A673 (cell line): ENCODE data around the gene FGF12.

Experiments used
- EZH2 ChIP-seq: fragments of 200-600 bp; sonication (generic); IDR thresholded peaks from 2 replicates; pipeline ENCODE4 v1.6.1; 2017; ENCODE audit warnings: borderline replicate concordance, low read depth, mild to moderate bottlenecking, mixed read lengths, antibody characterized with exemption, low read length; ENCODE audit not compliant: poor library complexity, severe bottlenecking
- TF ChIP-seq, protein P1 (sequence below): fragments of 300-800, 200-600 bp; sonication (generic); conservative IDR thresholded peaks from 2 replicates; pipeline ENCODE4 v1.5.1; 2017; ENCODE audit warnings: low read depth, mild to moderate bottlenecking, antibody characterized with exemption, low read length, moderate library complexity, mixed read lengths

DNA sequence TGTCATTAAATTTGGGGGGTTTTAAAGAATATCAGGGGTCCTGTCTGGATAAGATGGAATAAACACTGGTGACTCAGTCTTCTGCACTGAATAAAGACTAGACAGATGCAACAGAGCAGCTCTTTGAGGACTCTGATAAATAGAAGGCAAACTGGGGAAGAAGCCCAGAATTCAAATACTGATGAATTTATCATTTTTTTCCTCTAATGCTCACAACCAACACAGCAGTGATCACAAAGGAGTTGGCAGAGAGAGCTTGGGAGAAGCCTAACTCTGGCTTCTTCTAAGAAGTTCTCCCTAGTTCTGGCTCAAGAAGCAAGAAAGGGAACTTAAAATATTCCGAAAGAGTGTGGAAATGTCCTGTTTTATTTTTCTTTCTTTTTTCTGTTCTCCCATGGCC lies 597.8 kb downstream of the FGF12 start:
- TF ChIP-seq EZH2: no peak
- TF ChIP-seq, protein P1, sequence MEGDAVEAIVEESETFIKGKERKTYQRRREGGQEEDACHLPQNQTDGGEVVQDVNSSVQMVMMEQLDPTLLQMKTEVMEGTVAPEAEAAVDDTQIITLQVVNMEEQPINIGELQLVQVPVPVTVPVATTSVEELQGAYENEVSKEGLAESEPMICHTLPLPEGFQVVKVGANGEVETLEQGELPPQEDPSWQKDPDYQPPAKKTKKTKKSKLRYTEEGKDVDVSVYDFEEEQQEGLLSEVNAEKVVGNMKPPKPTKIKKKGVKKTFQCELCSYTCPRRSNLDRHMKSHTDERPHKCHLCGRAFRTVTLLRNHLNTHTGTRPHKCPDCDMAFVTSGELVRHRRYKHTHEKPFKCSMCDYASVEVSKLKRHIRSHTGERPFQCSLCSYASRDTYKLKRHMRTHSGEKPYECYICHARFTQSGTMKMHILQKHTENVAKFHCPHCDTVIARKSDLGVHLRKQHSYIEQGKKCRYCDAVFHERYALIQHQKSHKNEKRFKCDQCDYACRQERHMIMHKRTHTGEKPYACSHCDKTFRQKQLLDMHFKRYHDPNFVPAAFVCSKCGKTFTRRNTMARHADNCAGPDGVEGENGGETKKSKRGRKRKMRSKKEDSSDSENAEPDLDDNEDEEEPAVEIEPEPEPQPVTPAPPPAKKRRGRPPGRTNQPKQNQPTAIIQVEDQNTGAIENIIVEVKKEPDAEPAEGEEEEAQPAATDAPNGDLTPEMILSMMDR: no peak
